Right forelimb (tissue), 1 donor: ENCODE measurements around the gene RCAN1.
"Not testable (repeated sequence)": the region's sequence is repeated elsewhere in the genome, so short reads cannot be mapped to it uniquely, and the experiment has no call there.

Source experiments
- DNase-seq: peaks from one replicate; pipeline ENCODE4 v3.0.0-alpha.2; 2018

The RCAN1 gene

GRCh38 chr21:34568801-34569200, 46.1 kb downstream of the RCAN1 start:
- not testable (repeated sequence) for DNase-seq

- no peak for DNase-seq
Measured at GRCh38 chr21:34567604-34568155, 47.2 kb downstream of the RCAN1 start.

GRCh38 chr21:34565238-34565637, 49.7 kb downstream of the RCAN1 start:
- DNase-seq, result no peak

- DNase-seq, result not testable (repeated sequence)
Measured at GRCh38 chr21:34563370-34563769, 51.5 kb downstream of the RCAN1 start.

- DNase-seq, result no peak
Measured at GRCh38 chr21:34561806-34562205, 53.1 kb downstream of the RCAN1 start.

- DNase-seq, result no peak
Measured at GRCh38 chr21:34560609-34561008, 54.3 kb downstream of the RCAN1 start.

- DNase-seq, result no peak
Measured at GRCh38 chr21:34560021-34560420, 54.9 kb downstream of the RCAN1 start.

- no peak for DNase-seq
Measured at GRCh38 chr21:34559089-34559631, 55.8 kb downstream of the RCAN1 start.

GRCh38 chr21:34558166-34558565, 56.7 kb downstream of the RCAN1 start:
- DNase-seq, result no peak

GRCh38 chr21:34557261-34557660, 57.7 kb downstream of the RCAN1 start:
- DNase-seq, result no peak

- not testable (repeated sequence) for DNase-seq
Measured at GRCh38 chr21:34554670-34555069, 60.2 kb downstream of the RCAN1 start.

GRCh38 chr21:34554227-34554626, 60.7 kb downstream of the RCAN1 start:
- no peak for DNase-seq

- DNase-seq, result no peak
Measured at GRCh38 chr21:34553151-34553952, 61.6 kb downstream of the RCAN1 start.

GRCh38 chr21:34552360-34553098, 62.4 kb downstream of the RCAN1 start:
- DNase-seq, result no peak

GRCh38 chr21:34550182-34550799, 64.6 kb downstream of the RCAN1 start:
- no peak for DNase-seq

GRCh38 chr21:34548781-34549376, 66.0 kb downstream of the RCAN1 start:
- DNase-seq, result no peak

GRCh38 chr21:34546542-34546941, 68.4 kb downstream of the RCAN1 start:
- DNase-seq, result no peak

GRCh38 chr21:34545079-34545884, 69.6 kb downstream of the RCAN1 start:
- no peak for DNase-seq

- DNase-seq, result no peak
Measured at GRCh38 chr21:34544032-34544496, 70.8 kb downstream of the RCAN1 start.

GRCh38 chr21:34543017-34543416, 71.9 kb downstream of the RCAN1 start:
- no peak for DNase-seq

- DNase-seq, result no peak
Measured at GRCh38 chr21:34540206-34540605, 74.7 kb downstream of the RCAN1 start.

GRCh38 chr21:34537838-34538237, 77.1 kb downstream of the RCAN1 start:
- no peak for DNase-seq
